ENCODE results near the gene NEURL1B. TPM values are rescaled to one million over a fixed set of nuclear protein-coding genes. Genes with fewer than 3 reads are reported as not detected.

The NEURL1B gene
- polyA plus RNA-seq, 1 of the 3 experiments (the other 2 are of a cell fraction) = 2.8 TPM

GRCh38 chr5:172612771-172613170 is 28.3 kb upstream of the NEURL1B start:
- H3K27me3 ChIP-seq (ENCODE audit: insufficient read depth) = no peaks in the 10 kb centered on the region; the same call in 1 of the 2 replicates
- H3K4me2 ChIP-seq = no peak overlapping the region
- H3K36me3 ChIP-seq (replicated peaks in 1 of 2; ENCODE audit: control insufficient read depth in 1 of 2, insufficient read depth in 2 of 2, low read length in 1 of 2) = no peaks in the 10 kb centered on the region
- ChIA-PET CTCF (interaction anchor here (1.1 to 1.2 kb wide), 2 partner anchors 64 to 133 kb away, joined by 3 read pairs; no protein-coding TSS in a partner anchor), POLR2A (no interaction called here)
- H3K79me2 ChIP-seq (ENCODE audit: insufficient read depth) = no peaks in the 10 kb centered on the region
- no peak for DNase-seq
- TF ChIP-seq RCOR1 (IDR thresholded peaks at IDR 0.05; ENCODE audit: low read length) (no peak), TEAD4 (IDR thresholded peaks at IDR 0.05; ENCODE audit: borderline replicate concordance, insufficient read depth) (no peak), GABPA (IDR thresholded peaks at IDR 0.05; ENCODE audit: low read depth) (no peak), FOSL2 (IDR thresholded peaks at IDR 0.05; ENCODE audit: borderline replicate concordance, low read depth) (no peak), SIN3A (IDR thresholded peaks at IDR 0.05; ENCODE audit: borderline replicate concordance, low read depth, low read length) (no peak), MAX (IDR thresholded peaks at IDR 0.05; ENCODE audit: low read depth) (no peak), TAF1 (IDR thresholded peaks at IDR 0.05; ENCODE audit: borderline replicate concordance, low read depth, low read length) (no peak), IRF3 (IDR thresholded peaks at IDR 0.05; ENCODE audit: low read depth, low read length) (no peak), RAD21 (IDR thresholded peaks at IDR 0.05; ENCODE audit: low read length) (no peak), REST (IDR thresholded peaks at IDR 0.05; ENCODE audit: low read depth, low read length) (no peak), PBX3 (IDR thresholded peaks at IDR 0.05) (no peak), TCF12 (IDR thresholded peaks at IDR 0.05) (no peak), NRF1 (IDR thresholded peaks at IDR 0.05; ENCODE audit: low read depth, low read length) (no peak), USF1 (IDR thresholded peaks at IDR 0.05; ENCODE audit: borderline replicate concordance, low read depth) (no peak), CHD2 (IDR thresholded peaks at IDR 0.05; ENCODE audit: low read length, partially characterized antibody) (no peak), RFX5 (IDR thresholded peaks at IDR 0.05; ENCODE audit: low read length) (no peak), EP300 (IDR thresholded peaks at IDR 0.05; ENCODE audit: borderline replicate concordance in 1 of 2, low read depth in 1 of 2, low read length in 1 of 2) (no peak)
- no peaks in the 10 kb centered on the region for H3K9me2 ChIP-seq
- H3K27ac ChIP-seq (ENCODE audit: low read depth in 2 of 2, low read length in 1 of 2) = no peak overlapping the region
- no peak overlapping the region for H3K4me3 ChIP-seq (ENCODE audit: low read depth in 2 of 2, low read length in 1 of 2)
- no peaks in the 10 kb centered on the region for H3K4me1 ChIP-seq (ENCODE audit: control insufficient read depth in 1 of 2, insufficient read depth in 2 of 2, low read depth in 1 of 2, low read length in 1 of 2)
- H2AFZ ChIP-seq (ENCODE audit: low read depth) = no peak overlapping the region
- no peaks in the 10 kb centered on the region for H3F3A ChIP-seq (replicated peaks; ENCODE audit: insufficient read depth)
- H4K20me1 ChIP-seq (ENCODE audit: insufficient read depth) = no peaks in the 10 kb centered on the region
- H3K9ac ChIP-seq = no peak overlapping the region
- H3K9me3 ChIP-seq = no peaks in the 10 kb centered on the region
- 56% methylated on average over 4 of the region's 4 CpGs for WGBS (ENCODE audit: low lambda C conversion rate)
